GM20000 (cell line): Measurements from ENCODE around the gene UBA5.

Source experiments
- DNase-seq: peaks from one replicate; pipeline ENCODE4 v3.0.0; 2012; ENCODE audit warnings: low spot score
- CTCF ChIP-seq: IDR thresholded peaks from 2 replicates; pipeline ENCODE4 v1.5.1; 2012; ENCODE audit warnings: mild to moderate bottlenecking, control low read depth; ENCODE audit errors: extremely low read depth, missing control alignments

UBA5 gene

GRCh38 chr3:132654190-132654589 lies 5.9 kb upstream of the UBA5 start:
- DNase-seq: no peak
- TF ChIP-seq CTCF: no peak

- no peak for TF ChIP-seq CTCF
- no peak for DNase-seq
Measured at GRCh38 chr3:132654721-132655120, 5.4 kb upstream of the UBA5 start.

GRCh38 chr3:132655471-132655870 lies 4.7 kb upstream of the UBA5 start:
- no peak for DNase-seq

GRCh38 chr3:132657869-132658747 lies 2.0 kb upstream of the UBA5 start:
- TF ChIP-seq CTCF: no peak
- DNase-seq: no peak

More at GRCh38 chr3:132655471-132655870, 4.7 kb upstream of the UBA5 start:
- no peak for TF ChIP-seq CTCF

GRCh38 chr3:132659000-132659364 lies 1.1 kb upstream of the UBA5 start:
- DNase-seq: no peak
- no peak for TF ChIP-seq CTCF

GRCh38 chr3:132659365-132660051 lies 621 bp upstream of the UBA5 start, which contains the start of gene ACAD11:
Gene ACAD11, minus strand, starts transcription at chr3:132659809. Its CDS starts 58 bp downstream, at chr3:132659751.
- TF ChIP-seq CTCF: peak; percentile 69
- peak; percentile 69 for DNase-seq

GRCh38 chr3:132660811-132661070 lies 612 bp downstream of the UBA5 start:
- no peak for DNase-seq
- TF ChIP-seq CTCF: no peak
